EL (cell line): ENCODE results near the gene RPL36A.

ENCODE experiments used
- DNase-seq: peaks from one replicate; pipeline ENCODE4 v3.0.0-alpha.2; 2016

The RPL36A gene

GRCh38 chrX:101393530-101394305, 2.9 kb downstream of the RPL36A start:
- no peak for DNase-seq

- no peak for DNase-seq
These were observed 3.6 kb downstream of the RPL36A start for GRCh38 chrX:101394372-101394771.

GRCh38 chrX:101395789-101396188, 5.0 kb downstream of the RPL36A start:
- DNase-seq: no peak

GRCh38 chrX:101397779-101398178, 7.0 kb downstream of the RPL36A start:
- no peak for DNase-seq

- no peak for DNase-seq
These were observed 7.9 kb downstream of the RPL36A start for GRCh38 chrX:101398694-101399093.

- no peak for DNase-seq
These were observed 9.0 kb downstream of the RPL36A start for GRCh38 chrX:101399825-101400224.

GRCh38 chrX:101407167-101407747, 16.4 kb downstream of the RPL36A start:
- DNase-seq: no peak

- peak; percentile 97 for DNase-seq
These were observed 17.1 kb downstream of the RPL36A start, which contains the start of the genes GLA and HNRNPH2 for GRCh38 chrX:101407748-101408531. Gene GLA, minus strand, starts transcription at chrX:101407925. Its CDS starts 22 bp downstream, at chrX:101407903. Gene HNRNPH2, plus strand, starts transcription at chrX:101408222. Its CDS starts 3,767 bp downstream, at chrX:101411989.

- no peak for DNase-seq
These were observed 17.7 kb downstream of the RPL36A start for GRCh38 chrX:101408532-101408841.

GRCh38 chrX:101409043-101409442, 18.2 kb downstream of the RPL36A start:
- no peak for DNase-seq

- no peak for DNase-seq
These were observed 19.6 kb downstream of the RPL36A start for GRCh38 chrX:101410461-101410860.

- DNase-seq: no peak
These were observed 21.2 kb downstream of the RPL36A start for GRCh38 chrX:101411984-101412383.

GRCh38 chrX:101415180-101416145, 24.7 kb downstream of the RPL36A start:
- peak; percentile 65 for DNase-seq

- no peak for DNase-seq
These were observed 25.9 kb downstream of the RPL36A start for GRCh38 chrX:101416691-101417090.

GRCh38 chrX:101417190-101417589, 26.4 kb downstream of the RPL36A start:
- no peak for DNase-seq

- peak; percentile 44 for DNase-seq
These were observed 27.4 kb downstream of the RPL36A start for GRCh38 chrX:101417981-101418841.

GRCh38 chrX:101419489-101419888, 28.7 kb downstream of the RPL36A start:
- DNase-seq: no peak

GRCh38 chrX:101427954-101428353, 37.1 kb downstream of the RPL36A start:
- DNase-seq: no peak

GRCh38 chrX:101429934-101430333, 39.1 kb downstream of the RPL36A start:
- DNase-seq: peak; percentile 50

GRCh38 chrX:101430457-101431078, 39.8 kb downstream of the RPL36A start:
- peak; percentile 50 for DNase-seq

- DNase-seq: no peak
These were observed 51.3 kb downstream of the RPL36A start for GRCh38 chrX:101442085-101442484.
